AML-193 (cell line): ENCODE results near the gene PGGT1B.

ENCODE experiments used
- DNase-seq, 2 experiments: peaks; one replicate each; lab custom pipeline; 2025; lab: John Stamatoyannopoulos, UW

PGGT1B gene

GRCh38 chr5:115262321-115263077, at the start of gene PGGT1B:
PGGT1B (minus strand) TSS chr5:115262877; CDS start chr5:115262851, 26 bp downstream.
- DNase-seq, result peak; percentile 72 to 80

- DNase-seq, result peak; percentile 23 to 41
Measured at GRCh38 chr5:115309751-115310370, 47.2 kb upstream of the PGGT1B start.

- no peak for DNase-seq
Measured at GRCh38 chr5:115308815-115309214, 46.1 kb upstream of the PGGT1B start.

GRCh38 chr5:115306011-115306536, 43.4 kb upstream of the PGGT1B start:
- no peak for DNase-seq

GRCh38 chr5:115304496-115304895, 41.8 kb upstream of the PGGT1B start:
- DNase-seq, result no peak

- DNase-seq, result no peak
Measured at GRCh38 chr5:115298811-115299210, 36.1 kb upstream of the PGGT1B start.

- no peak for DNase-seq
Measured at GRCh38 chr5:115297031-115297430, 34.4 kb upstream of the PGGT1B start.

GRCh38 chr5:115296124-115297022, 33.7 kb upstream of the PGGT1B start, which contains the start of gene CCDC112:
CCDC112 (minus strand) TSS chr5:115296654; CDS start chr5:115296543, 111 bp downstream.
- no peak for DNase-seq

GRCh38 chr5:115295777-115296123, 33.1 kb upstream of the PGGT1B start:
- DNase-seq, result no peak

GRCh38 chr5:115291397-115291796, 28.7 kb upstream of the PGGT1B start:
- DNase-seq, result no peak

GRCh38 chr5:115289104-115289503, 26.4 kb upstream of the PGGT1B start:
- DNase-seq, result peak; percentile 17 to 21

- DNase-seq, result no peak
Measured at GRCh38 chr5:115284021-115284420, 21.3 kb upstream of the PGGT1B start.

GRCh38 chr5:115282131-115282530, 19.5 kb upstream of the PGGT1B start:
- DNase-seq, result no peak

- DNase-seq, result peak; percentile 82 to 85
Measured at GRCh38 chr5:115274584-115274983, 11.9 kb upstream of the PGGT1B start.

GRCh38 chr5:115272297-115272958, 9.8 kb upstream of the PGGT1B start:
- DNase-seq, result no peak

- DNase-seq, result peak; percentile 35 to 41
Measured at GRCh38 chr5:115271295-115272050, 8.8 kb upstream of the PGGT1B start.

GRCh38 chr5:115267617-115268016, 4.9 kb upstream of the PGGT1B start:
- no peak for DNase-seq

- DNase-seq, result no peak
Measured at GRCh38 chr5:115265220-115265619, 2.5 kb upstream of the PGGT1B start.

GRCh38 chr5:115264786-115265185, 2.1 kb upstream of the PGGT1B start:
- DNase-seq, result no peak

GRCh38 chr5:115263078-115263380, 352 bp upstream of the PGGT1B start:
- DNase-seq, result no peak

- DNase-seq, result peak; percentile 59 to 63
Measured at GRCh38 chr5:115262011-115262320, 711 bp downstream of the PGGT1B start.
